ENCODE data around the gene TTC27. TPM values are rescaled to one million over a fixed set of nuclear protein-coding genes. Genes with fewer than 3 reads are reported as not detected.

The TTC27 gene
- total RNA-seq, 4 donors from 2014 or later, result 10.4 to 13.9 (median 11.6) TPM

DNA sequence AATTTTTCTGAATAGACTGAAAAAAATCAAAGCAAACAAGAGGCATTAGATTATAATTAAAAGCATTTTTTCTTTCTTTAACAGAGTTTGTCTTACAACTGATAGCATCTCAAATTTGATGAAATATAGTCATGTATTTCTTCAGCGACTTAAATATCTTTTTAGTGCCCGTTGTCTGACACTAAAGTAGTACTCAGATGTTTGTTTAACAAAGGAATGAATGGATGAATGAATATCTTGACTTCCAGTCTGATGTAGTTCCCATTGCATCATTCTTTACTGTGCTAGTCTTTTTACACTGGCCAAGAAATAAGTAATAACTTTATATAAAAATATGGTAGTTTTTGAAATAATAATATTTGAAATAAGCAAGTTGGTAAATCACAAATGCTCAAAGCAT is 111.1 kb downstream of the TTC27 start:
- Histone ChIP-seq H3K36me3 (peaks cover 0 to 34% of the 10 kb centered on the region in 2 donors), H3K27me3 (no peaks in the 10 kb centered on the region), H3K9me3 (no peaks in the 10 kb centered on the region), H3K4me3 (no peak overlapping the region), H3K4me1 (no peaks in the 10 kb centered on the region), H3K27ac (no peak overlapping the region)
- no peak for ATAC-seq
- no peak for TF ChIP-seq POLR2AphosphoS5 (IDR thresholded peaks at IDR 0.05)
- TF ChIP-seq EP300 (IDR thresholded peaks at IDR 0.05), result no peak
- TF ChIP-seq, protein P1, sequence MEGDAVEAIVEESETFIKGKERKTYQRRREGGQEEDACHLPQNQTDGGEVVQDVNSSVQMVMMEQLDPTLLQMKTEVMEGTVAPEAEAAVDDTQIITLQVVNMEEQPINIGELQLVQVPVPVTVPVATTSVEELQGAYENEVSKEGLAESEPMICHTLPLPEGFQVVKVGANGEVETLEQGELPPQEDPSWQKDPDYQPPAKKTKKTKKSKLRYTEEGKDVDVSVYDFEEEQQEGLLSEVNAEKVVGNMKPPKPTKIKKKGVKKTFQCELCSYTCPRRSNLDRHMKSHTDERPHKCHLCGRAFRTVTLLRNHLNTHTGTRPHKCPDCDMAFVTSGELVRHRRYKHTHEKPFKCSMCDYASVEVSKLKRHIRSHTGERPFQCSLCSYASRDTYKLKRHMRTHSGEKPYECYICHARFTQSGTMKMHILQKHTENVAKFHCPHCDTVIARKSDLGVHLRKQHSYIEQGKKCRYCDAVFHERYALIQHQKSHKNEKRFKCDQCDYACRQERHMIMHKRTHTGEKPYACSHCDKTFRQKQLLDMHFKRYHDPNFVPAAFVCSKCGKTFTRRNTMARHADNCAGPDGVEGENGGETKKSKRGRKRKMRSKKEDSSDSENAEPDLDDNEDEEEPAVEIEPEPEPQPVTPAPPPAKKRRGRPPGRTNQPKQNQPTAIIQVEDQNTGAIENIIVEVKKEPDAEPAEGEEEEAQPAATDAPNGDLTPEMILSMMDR (IDR thresholded peaks at IDR 0.05), result no peak
- TF ChIP-seq POLR2A (IDR thresholded peaks at IDR 0.05), result no peak
- WGBS, 2 donors (ENCODE audit: low coverage in 1 of 2), result 61 to 80% methylated on average over 2 of the region's 2 CpGs

GRCh38 chr2:32739664-32740063 is 111.8 kb downstream of the TTC27 start:
- H3K27me3 ChIP-seq, result no peaks in the 10 kb centered on the region
- no peaks in the 10 kb centered on the region for H3K4me1 ChIP-seq
- H3K36me3 ChIP-seq, result peaks cover 0 to 30% of the 10 kb centered on the region in 2 donors
- ATAC-seq, result no peak
- no peak overlapping the region for H3K27ac ChIP-seq
- H3K9me3 ChIP-seq, result no peaks in the 10 kb centered on the region
- WGBS, 2 donors (ENCODE audit: low coverage in 1 of 2), result 88 to 96% methylated on average over 2 of the region's 2 CpGs
- H3K4me3 ChIP-seq, result no peak overlapping the region
- TF ChIP-seq POLR2AphosphoS5 (IDR thresholded peaks at IDR 0.05) (no peak), POLR2A (IDR thresholded peaks at IDR 0.05) (no peak), EP300 (IDR thresholded peaks at IDR 0.05) (no peak)
- TF ChIP-seq, protein P1 (IDR thresholded peaks at IDR 0.05), result no peak

GRCh38 chr2:32741575-32741974 is 113.7 kb downstream of the TTC27 start:
- no peak for ATAC-seq
- WGBS, 2 donors (ENCODE audit: low coverage in 1 of 2), result 100% methylated on average over 1 of the region's 1 CpG; no CpG with 5 or more reads in 1 of the 2 donors
- Histone ChIP-seq H3K4me1 (no peaks in the 10 kb centered on the region), H3K27me3 (no peaks in the 10 kb centered on the region), H3K9me3 (no peaks in the 10 kb centered on the region), H3K4me3 (no peak overlapping the region), H3K27ac (no peak overlapping the region), H3K36me3 (peaks cover 0 to 30% of the 10 kb centered on the region in 2 donors)
- TF ChIP-seq POLR2A (IDR thresholded peaks at IDR 0.05), result no peak
- TF ChIP-seq EP300 (IDR thresholded peaks at IDR 0.05), result no peak
- TF ChIP-seq, protein P1 (IDR thresholded peaks at IDR 0.05), result no peak

DNA sequence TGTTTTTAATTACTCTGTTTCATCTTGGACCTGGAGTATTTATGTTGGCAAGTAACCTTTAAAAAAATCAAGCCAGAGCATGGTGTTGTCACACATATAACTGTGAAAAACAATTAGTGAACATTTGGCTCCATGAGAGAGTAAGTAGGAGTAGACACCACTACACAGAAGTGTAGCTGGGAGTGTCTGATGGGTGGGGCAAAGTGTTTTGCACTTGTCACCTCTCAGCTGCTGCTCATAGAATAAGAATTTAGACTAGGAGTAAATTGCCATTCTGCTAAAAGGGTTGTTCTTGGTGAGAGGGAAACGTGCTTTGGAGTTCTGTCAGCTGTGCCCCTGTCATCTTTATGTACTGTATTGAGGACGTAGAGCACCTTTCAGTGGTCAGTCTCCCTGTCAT is 114.5 kb downstream of the TTC27 start:
- Histone ChIP-seq H3K27ac (no peak overlapping the region), H3K9me3 (no peaks in the 10 kb centered on the region), H3K36me3 (peaks cover 0 to 22% of the 10 kb centered on the region in 2 donors), H3K4me1 (no peaks in the 10 kb centered on the region), H3K4me3 (no peak overlapping the region), H3K27me3 (no peaks in the 10 kb centered on the region)
- TF ChIP-seq, protein P1 (IDR thresholded peaks at IDR 0.05), result no peak
- no peak for TF ChIP-seq POLR2AphosphoS5 (IDR thresholded peaks at IDR 0.05)
- TF ChIP-seq EP300 (IDR thresholded peaks at IDR 0.05), result no peak
- no peak for TF ChIP-seq POLR2A (IDR thresholded peaks at IDR 0.05)
- ATAC-seq, result no peak
- WGBS, 2 donors (ENCODE audit: low coverage in 1 of 2), result 80 to 93% methylated on average over 2 of the region's 2 CpGs

GRCh38 chr2:32743480-32744236 is 115.8 kb downstream of the TTC27 start:
- no peaks in the 10 kb centered on the region for H3K4me1 ChIP-seq
- 89% methylated on average over 3 of the region's 3 CpGs for WGBS, 2 donors (ENCODE audit: low coverage in 1 of 2)
- H3K9me3 ChIP-seq, result peaks cover 0 to 9% (median 0%) of the 10 kb centered on the region in 3 donors
- H3K4me3 ChIP-seq, result no peak overlapping the region
- H3K27ac ChIP-seq, result no peak overlapping the region
- H3K27me3 ChIP-seq, result no peaks in the 10 kb centered on the region
- ATAC-seq, result no peak
- TF ChIP-seq, protein P1 (IDR thresholded peaks at IDR 0.05), result no peak
- TF ChIP-seq POLR2A (IDR thresholded peaks at IDR 0.05) (no peak), EP300 (IDR thresholded peaks at IDR 0.05) (no peak)
- H3K36me3 ChIP-seq, result peaks cover 0 to 15% of the 10 kb centered on the region in 2 donors
